Type B pancreatic cell (in vitro differentiated cells): Measurements from ENCODE around the gene APBB2. TPM values are rescaled to one million over a fixed set of nuclear protein-coding genes. Genes with fewer than 3 reads are reported as not detected.

Experiments
- DNase-seq: peaks from one replicate; pipeline ENCODE4 v3.0.0; 2021; ENCODE audit warnings: mixed read lengths; ENCODE audit not compliant: unreplicated experiment; ENCODE audit errors: extremely low spot score
- H3K27ac Mint-ChIP-seq: 2 replicates; pipeline ENCODE4 v1.8.0; 2021; ENCODE audit warnings: mild to moderate bottlenecking, mixed read lengths
- H3K27me3 Mint-ChIP-seq: 2 replicates; pipeline ENCODE4 v1.8.0; 2021; ENCODE audit warnings: mixed read lengths
- H3K36me3 Mint-ChIP-seq: 2 replicates; pipeline ENCODE4 v1.8.0; 2021; ENCODE audit warnings: mixed read lengths
- H3K4me1 Mint-ChIP-seq: one replicate; pipeline ENCODE4 v1.8.0; 2021; ENCODE audit warnings: mixed read lengths; ENCODE audit not compliant: unreplicated experiment
- H3K4me3 Mint-ChIP-seq: 2 replicates; pipeline ENCODE4 v1.8.0; 2021; ENCODE audit warnings: mild to moderate bottlenecking, mixed read lengths
- H3K9me3 Mint-ChIP-seq: 2 replicates; pipeline ENCODE4 v1.8.0; 2021; ENCODE audit warnings: mixed read lengths
- CTCF ChIP-seq: fragments of 200-600 bp; sonication (generic); conservative IDR thresholded peaks from 2 replicates; pipeline ENCODE4 v1.5.0; 2021; ENCODE audit warnings: antibody characterized with exemption, mild to moderate bottlenecking
- total RNA-seq: library from RNA; stranded (reverse); gene quantifications from 2 replicates; pipeline ENCODE4 v1.2.1, GENCODE V29; 2021; ENCODE audit warnings: low replicate concordance

APBB2 gene
- total RNA-seq, 1 donor from 2014 or later: 33.3 TPM

- DNase-seq: no peak
- Mint-ChIP-seq H3K4me3 (no peak overlapping the region), H3K4me1 (peaks cover 46% of the 10 kb centered on the region), H3K27me3 (no peaks in the 10 kb centered on the region), H3K9me3 (no peaks in the 10 kb centered on the region), H3K36me3 (no peaks in the 10 kb centered on the region), H3K27ac (no peak overlapping the region)
- no peak for TF ChIP-seq CTCF
Observed at GRCh38 chr4:40842725-40843423, 371.5 kb downstream of the APBB2 start.

GRCh38 chr4:40842318-40842717 lies 372.0 kb downstream of the APBB2 start:
- H3K27me3 Mint-ChIP-seq: no peaks in the 10 kb centered on the region

GRCh38 chr4:40840985-40841571 lies 373.3 kb downstream of the APBB2 start:
- H3K4me3 Mint-ChIP-seq: peak overlapping the region; percentile 40
- H3K27me3 Mint-ChIP-seq: no peaks in the 10 kb centered on the region
- H3K27ac Mint-ChIP-seq: peak overlapping the region; percentile 57
- H3K36me3 Mint-ChIP-seq: no peaks in the 10 kb centered on the region
- peaks cover 39% of the 10 kb centered on the region for H3K4me1 Mint-ChIP-seq
- no peaks in the 10 kb centered on the region for H3K9me3 Mint-ChIP-seq
- peak; percentile 82 for TF ChIP-seq CTCF
- no peak for DNase-seq

More at GRCh38 chr4:40842318-40842717, 372.0 kb downstream of the APBB2 start:
- Mint-ChIP-seq H3K9me3 (no peaks in the 10 kb centered on the region), H3K4me3 (no peak overlapping the region), H3K4me1 (peaks cover 43% of the 10 kb centered on the region), H3K36me3 (no peaks in the 10 kb centered on the region), H3K27ac (no peak overlapping the region)
- TF ChIP-seq CTCF: no peak
- DNase-seq: no peak

- no peak overlapping the region for H3K27ac Mint-ChIP-seq
- no peak for DNase-seq
- no peaks in the 10 kb centered on the region for H3K9me3 Mint-ChIP-seq
- H3K4me3 Mint-ChIP-seq: no peak overlapping the region
- H3K27me3 Mint-ChIP-seq: no peaks in the 10 kb centered on the region
- peaks cover 35% of the 10 kb centered on the region for H3K4me1 Mint-ChIP-seq
- TF ChIP-seq CTCF: no peak
- no peaks in the 10 kb centered on the region for H3K36me3 Mint-ChIP-seq
Observed at GRCh38 chr4:40840255-40840984, 373.9 kb downstream of the APBB2 start.

- Mint-ChIP-seq H3K27ac (no peak overlapping the region), H3K4me3 (no peak overlapping the region), H3K9me3 (peaks cover 5% of the 10 kb centered on the region), H3K4me1 (peaks cover 38% of the 10 kb centered on the region), H3K36me3 (peaks cover 4% of the 10 kb centered on the region), H3K27me3 (no peaks in the 10 kb centered on the region)
- peak; percentile 38 for TF ChIP-seq CTCF
- DNase-seq: no peak
Observed at GRCh38 chr4:40838742-40839141, 375.6 kb downstream of the APBB2 start.
